Amniotic epithelial cell (primary cell): Measurements from ENCODE around the gene TTC9B.
"Not testable (repeated sequence)": the region's sequence is repeated elsewhere in the genome, so short reads cannot be mapped to it uniquely, and the experiment has no call there.

Experiments
- DNase-seq: peaks from one replicate; pipeline ENCODE4 v3.0.0-alpha.2; 2010; ENCODE audit warnings: low read depth

The TTC9B gene

GRCh38 chr19:40232949-40233810, 15.0 kb upstream of the TTC9B start:
- DNase-seq: no peak

GRCh38 chr19:40232479-40232878, 14.3 kb upstream of the TTC9B start:
- no peak for DNase-seq

GRCh38 chr19:40231544-40232424, 13.6 kb upstream of the TTC9B start:
- no peak for DNase-seq

- DNase-seq: no peak
These were observed 12.9 kb upstream of the TTC9B start for GRCh38 chr19:40231057-40231456.

DNA sequence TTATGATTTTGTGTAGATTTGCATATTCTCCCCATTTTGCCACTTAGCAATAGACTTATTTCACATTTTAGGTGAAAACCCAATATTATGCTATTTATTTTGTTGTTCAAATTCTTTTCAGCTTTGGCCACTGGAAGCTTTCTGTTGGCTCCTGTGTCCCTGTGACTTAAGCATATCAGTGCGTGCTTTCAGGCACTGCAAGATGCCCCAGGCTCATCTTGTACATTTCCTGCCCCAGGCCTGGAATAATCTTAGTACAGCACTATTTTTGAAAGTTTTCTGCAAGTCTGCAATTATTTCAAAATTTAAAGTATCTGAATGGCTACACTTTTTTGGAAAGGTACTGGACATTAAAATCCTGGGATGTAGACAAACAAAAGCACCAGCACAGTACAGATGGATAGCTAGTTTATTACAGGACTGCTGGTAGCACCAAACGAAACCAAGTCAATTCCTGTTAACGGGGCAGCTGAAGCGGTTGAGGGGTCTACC, 11.8 kb upstream of the TTC9B start:
- no peak for DNase-seq

GRCh38 chr19:40229484-40229883, 11.3 kb upstream of the TTC9B start:
- DNase-seq: no peak

DNA sequence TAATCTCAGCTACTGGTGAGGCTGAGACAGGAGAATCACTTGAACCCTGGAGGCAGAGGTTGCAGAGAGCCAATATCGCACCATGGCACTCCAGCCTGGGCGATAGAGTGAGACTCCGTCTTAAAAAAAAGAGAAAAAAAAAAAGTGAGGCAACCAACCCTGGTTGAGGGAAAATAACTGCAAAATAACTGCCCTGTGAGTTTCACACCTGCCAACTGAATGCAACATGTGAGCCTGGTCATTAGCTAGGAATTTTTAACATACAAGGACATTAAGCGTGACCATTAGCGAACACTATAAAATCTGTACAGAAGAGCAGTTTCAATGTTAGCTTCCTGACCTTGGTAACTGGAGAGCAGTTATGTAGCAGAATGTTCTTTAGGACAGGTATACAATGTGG, 10.7 kb upstream of the TTC9B start:
- DNase-seq: no peak

- DNase-seq: no peak
These were observed 10.2 kb upstream of the TTC9B start for GRCh38 chr19:40228346-40228745.

DNA sequence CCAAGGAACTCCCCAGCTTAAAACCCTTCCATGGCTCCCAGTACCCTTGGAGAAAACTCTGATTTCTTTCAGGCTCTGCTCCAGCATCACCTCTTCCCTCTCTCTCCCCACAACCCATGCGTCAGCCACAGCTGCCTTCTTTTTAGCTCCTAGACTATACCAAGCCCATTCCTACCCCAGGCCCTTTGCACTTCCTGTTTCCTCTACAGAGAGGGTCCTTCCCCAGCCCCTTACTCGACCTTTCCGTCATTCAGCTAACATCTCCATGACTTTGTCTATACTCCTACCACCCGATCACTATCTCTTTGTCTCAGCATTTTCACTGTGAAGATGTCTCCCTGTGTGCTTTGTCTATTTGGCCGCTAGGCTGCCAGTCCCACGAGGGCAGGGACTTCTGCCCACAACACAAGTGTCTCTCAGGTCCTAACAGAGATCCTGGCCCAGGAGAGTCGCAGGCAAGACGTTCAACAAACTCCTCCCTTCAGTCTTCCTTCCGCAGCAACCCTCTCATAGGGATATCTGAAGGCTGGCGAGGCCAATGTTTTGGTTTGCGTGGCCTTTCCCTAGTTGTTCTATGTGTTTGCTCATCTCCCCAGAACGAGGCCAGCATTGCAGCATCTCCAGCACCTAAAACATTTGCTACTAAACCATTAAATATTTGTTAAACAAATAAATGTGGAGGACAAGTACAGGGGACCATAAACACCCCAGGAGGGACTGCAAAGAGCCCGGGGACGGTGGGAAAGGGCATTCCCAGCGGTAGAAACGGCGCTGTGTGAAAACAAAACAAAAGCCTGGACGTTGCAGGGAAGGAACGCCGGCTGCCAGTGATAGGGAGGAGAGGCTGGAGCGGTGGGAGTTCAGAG, 7.5 kb upstream of the TTC9B start:
- DNase-seq: no peak

GRCh38 chr19:40224342-40225150, 6.4 kb upstream of the TTC9B start:
- no peak for DNase-seq

DNA sequence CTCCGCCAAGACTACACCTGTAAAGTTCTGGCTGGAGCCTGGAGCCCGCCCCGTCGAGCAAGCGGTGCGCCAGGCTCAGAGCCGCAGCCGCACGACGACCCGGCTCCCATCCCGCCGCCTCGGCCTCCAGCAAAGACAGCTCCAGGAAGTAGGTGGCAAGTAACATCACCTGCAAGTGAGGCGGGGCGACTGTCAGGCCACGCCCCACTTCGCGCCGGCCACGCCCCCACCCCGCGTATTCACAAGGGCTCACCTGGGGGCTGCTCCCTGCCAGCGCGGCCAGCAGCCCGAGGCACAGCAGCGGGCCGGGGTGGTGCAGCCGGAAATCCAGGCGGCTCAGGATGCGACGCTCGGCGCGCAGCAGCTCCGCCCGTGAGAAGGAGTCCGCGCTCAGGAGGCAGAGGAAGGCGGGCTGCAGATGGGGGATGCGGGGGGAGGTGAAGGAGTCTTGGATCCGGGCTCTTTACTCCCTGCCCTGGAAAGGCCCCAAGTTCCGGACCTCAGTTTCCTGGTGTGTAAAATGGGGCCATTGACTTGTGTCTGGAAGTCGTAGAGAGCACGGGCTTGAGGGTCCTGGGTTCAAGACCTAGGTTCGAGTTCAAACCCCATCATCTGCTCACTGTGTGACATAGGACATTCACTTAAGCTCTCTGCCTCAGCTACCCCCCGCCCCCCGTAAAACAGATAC, 5.1 kb upstream of the TTC9B start:
- DNase-seq: no peak

GRCh38 chr19:40221858-40222619, 3.9 kb upstream of the TTC9B start:
- peak; percentile 91 for DNase-seq

DNA sequence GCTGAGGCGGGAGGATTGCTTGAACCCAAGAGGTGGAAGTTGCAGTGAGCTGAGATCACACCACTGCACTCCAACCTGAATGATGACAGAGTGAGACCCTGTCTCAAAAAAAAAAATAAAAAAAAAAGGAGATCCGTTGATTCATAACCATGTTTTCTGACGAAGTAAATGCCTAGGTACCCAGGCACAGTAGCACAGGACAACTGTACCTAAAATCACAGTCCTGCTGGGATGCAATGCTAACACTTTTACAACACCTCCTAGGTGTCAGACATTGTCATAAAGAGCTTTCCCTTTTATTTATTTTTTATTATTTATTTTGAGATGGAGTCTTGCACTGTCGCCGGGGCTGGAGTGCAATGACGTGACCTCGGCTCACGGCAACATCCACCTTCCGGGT, 2.5 kb upstream of the TTC9B start:
- no peak for DNase-seq

GRCh38 chr19:40219721-40220276, 1.6 kb upstream of the TTC9B start:
- DNase-seq: peak; percentile 70

DNA sequence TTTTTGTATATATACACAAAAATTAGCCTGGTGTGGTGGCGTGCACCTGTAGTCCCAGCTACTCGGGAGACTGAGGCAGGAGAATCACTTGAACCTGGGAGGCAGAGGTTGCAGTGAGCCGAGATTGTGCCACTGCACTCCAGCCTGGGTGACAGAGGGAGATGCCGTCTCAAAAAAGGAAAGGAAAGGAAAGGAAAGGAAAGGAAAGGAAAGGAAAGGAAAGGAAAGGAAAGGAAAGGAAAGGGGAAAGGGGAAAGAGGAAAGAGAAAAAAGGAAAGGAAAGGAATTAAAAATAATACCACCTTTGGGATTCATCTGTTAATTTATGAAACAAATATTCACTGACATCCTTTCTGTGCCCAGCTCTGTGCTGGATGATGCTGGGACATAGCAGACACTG, 845 bp upstream of the TTC9B start:
- not testable (repeated sequence) for DNase-seq

- no peak for DNase-seq
These were observed 965 bp downstream of the TTC9B start for GRCh38 chr19:40217027-40217810.

- DNase-seq: no peak
These were observed 1.5 kb downstream of the TTC9B start for GRCh38 chr19:40216777-40217026.

GRCh38 chr19:40216013-40216776, 2.0 kb downstream of the TTC9B start:
- DNase-seq: no peak
